ENCODE results near the gene PGBD2.

Gene PGBD2, protein sequence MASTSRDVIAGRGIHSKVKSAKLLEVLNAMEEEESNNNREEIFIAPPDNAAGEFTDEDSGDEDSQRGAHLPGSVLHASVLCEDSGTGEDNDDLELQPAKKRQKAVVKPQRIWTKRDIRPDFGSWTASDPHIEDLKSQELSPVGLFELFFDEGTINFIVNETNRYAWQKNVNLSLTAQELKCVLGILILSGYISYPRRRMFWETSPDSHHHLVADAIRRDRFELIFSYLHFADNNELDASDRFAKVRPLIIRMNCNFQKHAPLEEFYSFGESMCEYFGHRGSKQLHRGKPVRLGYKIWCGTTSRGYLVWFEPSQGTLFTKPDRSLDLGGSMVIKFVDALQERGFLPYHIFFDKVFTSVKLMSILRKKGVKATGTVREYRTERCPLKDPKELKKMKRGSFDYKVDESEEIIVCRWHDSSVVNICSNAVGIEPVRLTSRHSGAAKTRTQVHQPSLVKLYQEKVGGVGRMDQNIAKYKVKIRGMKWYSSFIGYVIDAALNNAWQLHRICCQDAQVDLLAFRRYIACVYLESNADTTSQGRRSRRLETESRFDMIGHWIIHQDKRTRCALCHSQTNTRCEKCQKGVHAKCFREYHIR

DNA sequence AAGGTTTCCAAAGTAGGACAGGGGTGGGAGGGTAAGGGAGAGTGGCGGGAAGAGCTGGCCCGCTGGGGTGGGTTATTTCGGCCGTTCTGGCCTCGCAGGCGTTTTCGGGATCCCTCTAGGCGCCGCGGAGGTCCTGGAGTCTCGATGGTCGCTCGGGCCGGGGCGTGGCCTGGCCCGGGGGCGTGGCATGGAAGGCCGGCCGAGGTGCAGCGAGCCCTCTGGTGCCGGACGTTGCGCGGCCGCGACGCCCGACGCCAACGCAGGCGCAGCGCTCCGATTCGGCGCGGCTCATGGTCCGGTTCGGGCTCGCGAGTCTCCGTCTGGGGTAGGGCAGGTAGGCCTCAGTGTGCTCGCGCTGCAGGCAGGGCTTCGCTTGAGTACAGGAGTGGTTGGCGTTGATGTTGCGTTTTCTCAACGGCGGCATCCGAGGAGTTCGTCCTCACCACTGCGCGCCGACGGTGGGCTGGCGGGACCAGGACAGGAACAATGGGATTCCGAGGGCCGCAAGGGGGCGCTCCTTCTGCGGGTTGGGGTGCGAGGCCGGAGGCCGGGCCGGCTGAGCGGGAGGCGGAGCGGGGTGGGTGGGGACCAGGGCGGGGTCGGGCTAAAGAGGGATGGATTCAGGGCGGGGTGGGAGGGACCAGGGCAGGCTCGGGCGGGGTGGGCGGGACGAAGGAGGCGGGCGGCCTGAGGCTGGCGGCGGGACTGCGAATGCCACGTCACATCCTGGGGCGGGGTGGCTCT lies at the start of gene PGBD2:
TSS of gene PGBD2 (plus strand) at position 227 of the 744 bp plus-strand sequence. CDS start 7,628 bp downstream, outside the sequence.
- TF ChIP-seq RAD21 (IDR thresholded peaks at IDR 0.05; ENCODE audit: low read depth) (peak; percentile 56), EGR1 (IDR thresholded peaks at IDR 0.05) (peak; percentile 53), FOXM1 (IDR thresholded peaks at IDR 0.05; ENCODE audit: borderline replicate concordance, low read depth) (no peak), EP300 (IDR thresholded peaks at IDR 0.05; ENCODE audit: borderline replicate concordance) (no peak), USF1 (IDR thresholded peaks at IDR 0.05) (no peak; the same call in 1 of the 2 replicates), TAF1 (IDR thresholded peaks at IDR 0.05; ENCODE audit: low read depth) (peak; percentile 72; the same call in 1 of the 2 replicates), MAX (IDR thresholded peaks at IDR 0.05) (peak; percentile 87), CEBPB (IDR thresholded peaks at IDR 0.05) (0 out of 2 replicates have a peak, but pooled peaks have one; percentile 13), REST (IDR thresholded peaks at IDR 0.05; ENCODE audit: low read depth) (no peak), YY1 (IDR thresholded peaks at IDR 0.05; ENCODE audit: low read depth) (peak; percentile 42; the same call in 1 of the 2 replicates), ZBTB7A (IDR thresholded peaks at IDR 0.05; ENCODE audit: low read depth) (peak; percentile 82), CREB1 (IDR thresholded peaks at IDR 0.05; ENCODE audit: low read depth) (peak; percentile 34; the same call in 1 of the 2 replicates)

- no peak for TF ChIP-seq USF1 (IDR thresholded peaks at IDR 0.05)
- no peak for TF ChIP-seq TCF12 (IDR thresholded peaks at IDR 0.05; ENCODE audit: low read depth)
- TF ChIP-seq RAD21 (IDR thresholded peaks at IDR 0.05; ENCODE audit: low read depth), result no peak
- no peak for TF ChIP-seq EGR1 (IDR thresholded peaks at IDR 0.05)
- TF ChIP-seq FOXM1 (IDR thresholded peaks at IDR 0.05; ENCODE audit: borderline replicate concordance, low read depth), result no peak
- TF ChIP-seq TEAD4 (IDR thresholded peaks at IDR 0.05), result no peak
- TF ChIP-seq ZBTB7A (IDR thresholded peaks at IDR 0.05; ENCODE audit: low read depth), result no peak
- no peak for TF ChIP-seq NFIC (IDR thresholded peaks at IDR 0.05)
- TF ChIP-seq YY1 (IDR thresholded peaks at IDR 0.05; ENCODE audit: low read depth), result no peak
- TF ChIP-seq CREB1 (IDR thresholded peaks at IDR 0.05; ENCODE audit: low read depth), result no peak
- no peak for TF ChIP-seq REST (IDR thresholded peaks at IDR 0.05; ENCODE audit: low read depth)
- no peak for TF ChIP-seq MAX (IDR thresholded peaks at IDR 0.05)
- no peak for TF ChIP-seq TAF1 (IDR thresholded peaks at IDR 0.05; ENCODE audit: low read depth)
- TF ChIP-seq CEBPB (IDR thresholded peaks at IDR 0.05), result no peak
- no peak for TF ChIP-seq EP300 (IDR thresholded peaks at IDR 0.05; ENCODE audit: borderline replicate concordance)
Observed at GRCh38 chr1:248857201-248857600, 48.8 kb upstream of the PGBD2 start.

GRCh38 chr1:248857749-248858095 lies 48.3 kb upstream of the PGBD2 start:
- no peak for TF ChIP-seq USF1 (IDR thresholded peaks at IDR 0.05)

- TF ChIP-seq TEAD4 (IDR thresholded peaks at IDR 0.05), result no peak
- 0 out of 2 replicates have a peak, but pooled peaks have one; percentile 55 for TF ChIP-seq YY1 (IDR thresholded peaks at IDR 0.05; ENCODE audit: low read depth)
- peak; percentile 60; the same call in 1 of the 2 replicates for TF ChIP-seq TCF12 (IDR thresholded peaks at IDR 0.05; ENCODE audit: low read depth)
- peak; percentile 40; the same call in 1 of the 2 replicates for TF ChIP-seq NFIC (IDR thresholded peaks at IDR 0.05)
- no peak for TF ChIP-seq FOXM1 (IDR thresholded peaks at IDR 0.05; ENCODE audit: borderline replicate concordance, low read depth)
- no peak for TF ChIP-seq CEBPB (IDR thresholded peaks at IDR 0.05)
- 0 out of 2 replicates have a peak, but pooled peaks have one; percentile 16 for TF ChIP-seq RAD21 (IDR thresholded peaks at IDR 0.05; ENCODE audit: low read depth)
- TF ChIP-seq CREB1 (IDR thresholded peaks at IDR 0.05; ENCODE audit: low read depth), result no peak
- peak; percentile 94 for TF ChIP-seq MAX (IDR thresholded peaks at IDR 0.05)
- TF ChIP-seq ZBTB7A (IDR thresholded peaks at IDR 0.05; ENCODE audit: low read depth), result peak; percentile 85
- no peak; the same call in 1 of the 2 replicates for TF ChIP-seq USF1 (IDR thresholded peaks at IDR 0.05)
- TF ChIP-seq TAF1 (IDR thresholded peaks at IDR 0.05; ENCODE audit: low read depth), result peak; percentile 57
- TF ChIP-seq REST (IDR thresholded peaks at IDR 0.05; ENCODE audit: low read depth), result no peak
- TF ChIP-seq EGR1 (IDR thresholded peaks at IDR 0.05), result 0 out of 2 replicates have a peak, but pooled peaks have one; percentile 29
- 0 out of 2 replicates have a peak, but pooled peaks have one; percentile 16 for TF ChIP-seq EP300 (IDR thresholded peaks at IDR 0.05; ENCODE audit: borderline replicate concordance)
Observed at GRCh38 chr1:248858096-248858890, 47.7 kb upstream of the PGBD2 start.

Measured in Ishikawa (cell line).